Bronchial epithelial cell (primary cell): ENCODE results near the gene KRTAP9-9. TPM values are rescaled to one million over a fixed set of nuclear protein-coding genes. Genes with fewer than 3 reads are reported as not detected.

Source experiments
- DNase-seq: peaks from one replicate; pipeline ENCODE4 v3.0.0-alpha.2; 2010; ENCODE audit warnings: low read depth
- FAIRE-seq: peaks from 2 replicates; lab custom pipeline; 2011; peaks lifted over from hg19 to GRCh38; lab: Jason Lieb, UNC
- H3K27me3 ChIP-seq: 2 replicates; pipeline ENCODE4 v1.5.1; 2011; ENCODE audit warnings: low read length; ENCODE audit not compliant: control insufficient read depth, insufficient read depth
- H3K36me3 ChIP-seq: 2 replicates; pipeline ENCODE4 v1.5.1; 2011; ENCODE audit warnings: low read length; ENCODE audit not compliant: control insufficient read depth, insufficient read depth
- H3K4me3 ChIP-seq: 2 replicates; pipeline ENCODE4 v1.5.1; 2011; ENCODE audit warnings: mild to moderate bottlenecking, low read depth, low read length, control low read depth
- total RNA-seq: library from RNA; depleted of rRNA; stranded (reverse); fragments of >200 nt; gene quantifications from 2 replicates; pipeline ENCODE4 v1.2.1, GENCODE V29; 2014
- TF ChIP-seq, protein P1 (sequence below): IDR thresholded peaks from 2 replicates; pipeline ENCODE4 v1.5.1; 2011; ENCODE audit warnings: mild to moderate bottlenecking, moderate library complexity, low read length, control low read depth, inconsistent platforms; ENCODE audit not compliant: insufficient read depth, severe bottlenecking

The KRTAP9-9 gene
- total RNA-seq, 1 donor from 2014 or later: not detected

- FAIRE-seq: no peak
- peak; percentile 28 for DNase-seq
- H3K36me3 ChIP-seq: no peaks in the 10 kb centered on the region
- H3K4me3 ChIP-seq: no peak overlapping the region
- TF ChIP-seq, protein P1, sequence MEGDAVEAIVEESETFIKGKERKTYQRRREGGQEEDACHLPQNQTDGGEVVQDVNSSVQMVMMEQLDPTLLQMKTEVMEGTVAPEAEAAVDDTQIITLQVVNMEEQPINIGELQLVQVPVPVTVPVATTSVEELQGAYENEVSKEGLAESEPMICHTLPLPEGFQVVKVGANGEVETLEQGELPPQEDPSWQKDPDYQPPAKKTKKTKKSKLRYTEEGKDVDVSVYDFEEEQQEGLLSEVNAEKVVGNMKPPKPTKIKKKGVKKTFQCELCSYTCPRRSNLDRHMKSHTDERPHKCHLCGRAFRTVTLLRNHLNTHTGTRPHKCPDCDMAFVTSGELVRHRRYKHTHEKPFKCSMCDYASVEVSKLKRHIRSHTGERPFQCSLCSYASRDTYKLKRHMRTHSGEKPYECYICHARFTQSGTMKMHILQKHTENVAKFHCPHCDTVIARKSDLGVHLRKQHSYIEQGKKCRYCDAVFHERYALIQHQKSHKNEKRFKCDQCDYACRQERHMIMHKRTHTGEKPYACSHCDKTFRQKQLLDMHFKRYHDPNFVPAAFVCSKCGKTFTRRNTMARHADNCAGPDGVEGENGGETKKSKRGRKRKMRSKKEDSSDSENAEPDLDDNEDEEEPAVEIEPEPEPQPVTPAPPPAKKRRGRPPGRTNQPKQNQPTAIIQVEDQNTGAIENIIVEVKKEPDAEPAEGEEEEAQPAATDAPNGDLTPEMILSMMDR: no peak
- no peaks in the 10 kb centered on the region for H3K27me3 ChIP-seq
These were observed 29.4 kb downstream of the KRTAP9-9 start for GRCh38 chr17:41284546-41284945.

DNA sequence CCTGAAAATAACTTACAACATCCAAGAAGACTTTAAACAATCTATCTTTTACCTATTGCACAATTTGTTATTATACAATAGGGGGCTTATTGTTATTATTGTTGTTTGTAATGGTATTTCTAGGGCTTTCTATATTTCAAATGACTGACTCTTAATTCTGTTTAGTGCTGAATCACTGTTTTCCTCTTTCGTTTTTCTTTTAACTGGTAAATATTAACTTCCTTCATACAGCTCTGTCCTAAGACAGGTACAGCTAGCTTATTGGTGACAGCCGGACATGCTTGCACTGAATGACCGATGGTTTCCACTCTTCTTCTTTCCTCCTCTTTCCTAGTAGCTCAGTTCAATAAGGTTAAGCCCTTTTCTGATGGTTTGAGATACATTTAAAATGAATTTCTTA lies 31.9 kb downstream of the KRTAP9-9 start:
- H3K36me3 ChIP-seq: no peaks in the 10 kb centered on the region
- FAIRE-seq (no peak), DNase-seq (no peak)
- TF ChIP-seq, protein P1: no peak
- no peak overlapping the region for H3K4me3 ChIP-seq
- H3K27me3 ChIP-seq: no peaks in the 10 kb centered on the region

- H3K27me3 ChIP-seq: no peaks in the 10 kb centered on the region
- TF ChIP-seq, protein P1: no peak
- no peak for DNase-seq
- H3K4me3 ChIP-seq: no peak overlapping the region
- FAIRE-seq: no peak
- H3K36me3 ChIP-seq: no peaks in the 10 kb centered on the region
These were observed 38.8 kb downstream of the KRTAP9-9 start for GRCh38 chr17:41294016-41294415.

DNA sequence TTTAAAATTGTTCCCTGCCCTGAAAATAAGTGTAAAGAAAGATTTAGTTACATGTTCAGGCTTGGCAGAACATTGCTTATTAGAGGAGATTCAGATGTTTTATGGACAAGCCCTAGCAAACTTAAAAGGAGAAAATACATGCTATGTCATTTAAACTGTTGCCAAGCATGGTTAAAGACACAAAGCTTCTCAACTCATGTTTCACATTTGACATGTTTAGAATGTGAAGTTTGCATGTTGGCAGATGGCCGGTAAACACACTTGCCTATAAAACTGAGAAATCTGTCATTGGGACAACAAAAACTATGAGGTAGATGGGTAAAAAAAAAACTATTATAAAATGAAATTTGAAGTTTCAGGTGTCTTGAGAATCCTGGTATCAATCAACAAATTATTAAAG lies 41.7 kb downstream of the KRTAP9-9 start:
- H3K27me3 ChIP-seq: no peaks in the 10 kb centered on the region
- no peaks in the 10 kb centered on the region for H3K36me3 ChIP-seq
- FAIRE-seq: no peak
- DNase-seq: no peak
- TF ChIP-seq, protein P1: no peak
- no peak overlapping the region for H3K4me3 ChIP-seq

DNA sequence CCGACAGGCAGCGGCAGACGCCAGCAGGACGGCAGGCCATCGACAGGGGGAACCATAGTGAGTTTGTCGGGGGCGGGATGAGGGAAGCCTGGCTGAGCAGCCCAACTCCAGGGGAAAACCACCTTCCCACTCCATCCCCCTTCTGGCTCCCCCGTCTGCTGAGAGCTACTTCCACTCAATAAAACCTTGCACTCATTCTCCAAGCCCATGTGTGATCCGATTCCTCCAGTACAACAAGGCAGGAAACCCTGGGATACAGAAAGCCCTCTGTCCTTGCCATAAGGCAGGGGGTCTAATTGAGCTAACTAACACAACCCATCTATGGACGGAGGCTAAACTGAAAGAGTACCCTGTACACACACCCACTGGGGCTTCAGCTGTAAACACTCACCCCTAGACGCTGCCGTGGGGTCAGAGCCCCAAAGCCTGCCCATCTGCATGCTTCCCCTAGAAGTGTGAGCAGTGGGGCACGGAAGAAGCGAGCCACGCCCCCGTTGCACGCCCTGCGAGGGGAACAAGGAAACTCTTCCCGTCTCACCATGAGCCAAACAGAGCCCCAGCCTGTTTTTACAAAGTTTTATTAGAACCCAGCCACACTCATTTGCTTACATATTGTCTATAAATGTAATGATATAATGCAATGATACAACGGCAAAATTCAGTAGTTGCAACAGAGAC lies 43.4 kb downstream of the KRTAP9-9 start:
- TF ChIP-seq, protein P1: no peak
- H3K4me3 ChIP-seq: no peak overlapping the region
- DNase-seq: no peak
- H3K36me3 ChIP-seq: no peaks in the 10 kb centered on the region
- no peaks in the 10 kb centered on the region for H3K27me3 ChIP-seq
- FAIRE-seq: no peak
